COLO829 (cell line): ENCODE measurements around the gene ARHGAP31.
"Not testable (repeated sequence)": the region's sequence is repeated elsewhere in the genome, so short reads cannot be mapped to it uniquely, and the experiment has no call there.

Experiments
- DNase-seq: peaks from one replicate; pipeline ENCODE4 v3.0.0; 2012; ENCODE audit warnings: low spot score

ARHGAP31 gene

GRCh38 chr3:119319311-119319710 lies 25.1 kb downstream of the ARHGAP31 start:
- DNase-seq: no peak

- not testable (repeated sequence) for DNase-seq
Measured at GRCh38 chr3:119320785-119321184, 26.6 kb downstream of the ARHGAP31 start.

GRCh38 chr3:119322021-119322834 lies 28.0 kb downstream of the ARHGAP31 start:
- peak; percentile 31 for DNase-seq

GRCh38 chr3:119322835-119323722 lies 28.9 kb downstream of the ARHGAP31 start:
- DNase-seq: peak; percentile 56

GRCh38 chr3:119323723-119324085 lies 29.5 kb downstream of the ARHGAP31 start:
- DNase-seq: no peak

- no peak for DNase-seq
Measured at GRCh38 chr3:119324899-119325298, 30.7 kb downstream of the ARHGAP31 start.

GRCh38 chr3:119326976-119327375 lies 32.8 kb downstream of the ARHGAP31 start:
- DNase-seq: no peak

GRCh38 chr3:119329551-119329950 lies 35.4 kb downstream of the ARHGAP31 start:
- peak; percentile 99 for DNase-seq

GRCh38 chr3:119330181-119330580 lies 36.0 kb downstream of the ARHGAP31 start:
- peak; percentile 45 for DNase-seq

- peak; percentile 63 for DNase-seq
Measured at GRCh38 chr3:119330858-119331257, 36.7 kb downstream of the ARHGAP31 start.

- no peak for DNase-seq
Measured at GRCh38 chr3:119331661-119332060, 37.5 kb downstream of the ARHGAP31 start.

GRCh38 chr3:119333773-119334509 lies 39.8 kb downstream of the ARHGAP31 start:
- DNase-seq: no peak

GRCh38 chr3:119336823-119337222 lies 42.6 kb downstream of the ARHGAP31 start:
- no peak for DNase-seq

- not testable (repeated sequence) for DNase-seq
Measured at GRCh38 chr3:119337407-119337806, 43.2 kb downstream of the ARHGAP31 start.

GRCh38 chr3:119338754-119339153 lies 44.6 kb downstream of the ARHGAP31 start:
- DNase-seq: no peak

- no peak for DNase-seq
Measured at GRCh38 chr3:119340014-119340413, 45.8 kb downstream of the ARHGAP31 start.

GRCh38 chr3:119340446-119340845 lies 46.3 kb downstream of the ARHGAP31 start:
- no peak for DNase-seq

- DNase-seq: no peak
Measured at GRCh38 chr3:119342176-119342575, 48.0 kb downstream of the ARHGAP31 start.

- DNase-seq: no peak
Measured at GRCh38 chr3:119343719-119344118, 49.5 kb downstream of the ARHGAP31 start.

GRCh38 chr3:119346076-119346496 lies 51.9 kb downstream of the ARHGAP31 start:
- DNase-seq: no peak

- DNase-seq: no peak
Measured at GRCh38 chr3:119347036-119347435, 52.9 kb downstream of the ARHGAP31 start.

GRCh38 chr3:119349354-119350041 lies 55.3 kb downstream of the ARHGAP31 start:
- no peak for DNase-seq
